Kidney glomerular epithelial cell (primary cell): ENCODE measurements around the gene CYP2U1.
A peak's percentile ranks its signal among the peaks of the same experiment; 100 is the strongest.

ENCODE experiments used
- DNase-seq: peaks from one replicate; lab custom pipeline; 2025; lab: John Stamatoyannopoulos, UW

The CYP2U1 gene

GRCh38 chr4:107987916-107988762, 56.8 kb downstream of the CYP2U1 start:
- DNase-seq: no peak

DNA sequence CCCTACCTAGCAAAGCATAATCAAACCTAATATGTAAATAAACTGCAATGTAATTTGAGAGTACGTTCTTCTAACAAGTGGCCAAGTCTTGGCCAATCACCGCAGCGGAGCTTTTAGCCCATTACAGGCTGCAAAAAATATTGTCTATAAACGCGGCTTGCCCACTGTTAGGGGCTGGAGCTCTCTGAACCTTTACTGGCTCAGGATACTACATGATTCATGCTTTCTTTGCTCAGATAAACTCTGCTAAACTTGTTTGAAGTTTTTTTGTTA, 57.4 kb downstream of the CYP2U1 start:
- DNase-seq: no peak

- no peak for DNase-seq
These were observed 57.8 kb downstream of the CYP2U1 start for GRCh38 chr4:107989162-107989536.

DNA sequence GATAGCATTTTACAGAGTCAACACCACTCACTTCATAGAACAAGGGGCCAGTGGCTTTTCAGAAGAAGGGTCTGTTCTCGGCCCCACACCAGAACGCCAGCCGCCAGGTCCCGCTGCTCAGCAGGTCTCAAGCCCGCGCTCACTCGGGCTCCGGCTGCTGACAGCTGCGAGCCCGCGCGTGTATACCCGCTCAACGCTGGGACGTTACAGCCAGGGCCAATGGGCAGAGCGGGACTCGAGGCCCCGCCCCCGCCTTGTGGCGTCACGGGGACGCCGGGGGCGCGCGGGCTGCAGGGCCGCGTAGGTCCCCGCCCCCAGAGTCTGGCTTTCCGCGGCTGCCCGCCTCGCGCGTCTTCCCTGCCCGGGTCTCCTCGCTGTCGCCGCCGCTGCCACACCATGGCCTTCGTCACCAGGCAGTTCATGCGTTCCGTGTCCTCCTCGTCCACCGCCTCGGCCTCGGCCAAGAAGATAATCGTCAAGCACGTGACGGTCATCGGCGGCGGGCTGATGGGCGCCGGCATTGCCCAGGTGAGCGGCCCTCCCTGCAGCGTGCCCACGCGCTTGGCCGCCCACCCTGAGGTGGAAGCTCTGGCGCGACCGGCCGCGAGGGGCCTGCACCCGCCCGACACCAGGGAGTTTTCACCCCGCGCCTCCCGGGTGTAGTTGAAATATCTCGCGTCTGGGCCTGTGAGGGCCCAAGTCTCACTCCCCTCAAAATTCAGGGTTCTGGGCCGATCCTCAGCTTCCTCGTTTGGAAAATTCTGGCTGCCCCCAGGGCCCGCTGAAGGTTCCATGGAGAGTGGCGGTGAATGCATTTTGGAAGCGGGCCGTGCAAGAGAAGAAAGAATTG, 58.4 kb downstream of the CYP2U1 start, which contains the start of gene HADH:
HADH (plus strand) TSS at position 353 of the 850 bp plus-strand sequence; CDS start at position 397, 44 bp downstream.
- DNase-seq: peak; percentile 68

GRCh38 chr4:107991945-107992630, 60.7 kb downstream of the CYP2U1 start:
- no peak for DNase-seq

DNA sequence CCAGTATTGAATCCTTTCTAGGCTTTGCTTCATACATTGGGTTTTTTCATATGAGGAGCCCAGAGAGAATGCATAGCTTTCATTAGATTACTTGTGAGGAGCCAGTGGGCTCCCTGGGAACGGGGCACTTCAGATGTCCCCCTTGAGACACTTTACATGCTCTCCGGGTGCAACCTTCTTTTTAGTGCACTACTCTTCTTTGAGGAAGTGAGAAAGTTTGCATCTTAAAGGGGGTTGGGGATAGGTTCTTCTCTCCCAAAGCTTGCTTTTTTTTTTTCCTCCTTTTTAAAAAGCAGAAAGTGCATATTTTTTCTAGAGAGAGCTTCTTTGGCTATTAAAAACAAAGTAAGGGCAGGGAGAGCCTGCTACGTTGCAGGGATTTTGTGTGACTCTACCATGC, 62.6 kb downstream of the CYP2U1 start:
- no peak for DNase-seq

DNA sequence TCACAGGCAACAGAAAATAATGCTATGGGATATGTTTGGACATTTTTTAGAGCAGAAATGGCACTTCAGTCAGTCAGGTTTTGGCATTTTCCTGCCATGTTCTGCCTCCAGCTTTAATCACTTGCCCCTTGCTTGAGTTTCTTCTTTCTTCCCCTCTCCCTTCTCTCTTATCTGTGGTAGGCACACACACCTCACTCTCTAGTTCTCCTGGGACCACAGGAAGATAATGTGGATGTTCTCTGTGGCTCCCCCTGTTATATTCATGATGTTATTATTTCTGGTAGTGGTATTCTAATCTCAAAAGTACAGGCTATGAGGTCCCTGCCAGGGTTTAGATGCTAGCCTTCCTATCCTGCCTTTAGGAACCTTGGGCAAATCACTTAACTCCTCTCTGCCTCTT, 63.5 kb downstream of the CYP2U1 start:
- no peak for DNase-seq

DNA sequence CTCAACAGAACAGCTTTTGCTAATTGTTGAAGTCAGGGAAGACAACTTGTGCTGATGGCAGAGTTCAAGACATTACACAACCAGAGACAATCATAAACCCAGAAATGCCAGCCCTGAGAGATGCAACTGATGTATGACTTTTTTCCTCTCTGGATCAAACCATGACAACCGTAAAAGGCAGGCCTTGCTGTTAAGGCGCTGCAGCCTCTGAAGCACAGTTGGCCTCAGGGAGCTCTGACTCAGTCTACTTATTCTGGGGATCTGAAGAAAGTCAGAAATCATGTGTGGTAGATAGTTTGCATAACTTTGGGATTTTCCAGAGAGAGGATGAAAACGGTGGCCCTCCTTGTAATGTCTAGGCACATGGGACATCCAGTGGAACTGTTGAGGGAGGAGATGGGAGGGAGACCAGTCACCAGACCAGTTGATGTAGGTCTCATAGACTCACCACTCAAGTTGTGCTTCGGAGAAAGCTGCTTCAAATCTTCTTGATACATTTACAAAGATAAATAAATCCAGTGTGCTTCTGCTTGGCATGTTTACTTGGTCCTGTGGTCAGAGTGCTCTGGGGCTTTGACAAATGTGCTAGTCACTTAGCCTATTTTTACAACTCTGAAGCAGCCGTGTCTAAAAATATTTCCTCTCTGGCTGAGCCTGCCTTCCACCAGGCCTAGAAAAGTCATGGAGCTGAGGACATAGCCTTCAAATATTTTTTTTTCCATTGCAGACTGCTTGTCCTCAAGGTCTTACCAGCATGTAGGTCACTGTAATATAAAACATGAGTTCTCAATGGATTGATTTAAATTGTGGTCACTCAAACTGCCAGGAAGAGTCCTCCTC, 65.8 kb downstream of the CYP2U1 start:
- DNase-seq: no peak

GRCh38 chr4:107997794-107998193, 66.4 kb downstream of the CYP2U1 start:
- no peak for DNase-seq

DNA sequence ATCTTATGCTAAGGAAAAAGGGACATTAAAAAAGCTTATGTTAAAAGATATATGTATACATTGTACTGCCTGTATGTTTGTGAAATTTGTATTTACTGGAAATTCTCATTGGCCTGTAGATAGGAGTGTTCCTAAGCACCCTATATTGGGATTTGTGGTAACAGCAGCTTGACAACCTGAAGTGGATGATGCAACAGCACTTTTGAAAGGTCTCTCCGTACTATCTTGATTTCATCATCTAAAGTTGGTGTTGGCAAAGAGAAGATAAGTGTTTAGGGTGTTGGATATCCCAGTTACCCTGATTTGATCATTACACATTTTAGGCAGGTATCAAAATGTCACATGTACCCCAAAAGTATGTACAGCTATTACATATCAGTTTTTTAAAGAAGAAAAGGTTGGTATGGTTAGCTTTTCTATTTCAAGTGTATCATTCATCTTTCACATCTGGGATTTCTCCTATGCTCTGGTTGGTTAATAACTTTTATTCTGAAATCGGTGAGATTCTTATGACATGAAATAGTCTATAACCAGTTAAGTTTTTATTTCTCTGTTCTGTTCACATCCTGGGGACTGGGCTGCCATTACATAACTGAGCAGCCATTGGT, 68.7 kb downstream of the CYP2U1 start:
- no peak for DNase-seq

GRCh38 chr4:108001540-108002135, 70.3 kb downstream of the CYP2U1 start:
- DNase-seq: no peak
